Esophagus mucosa (tissue), 1 donor: ENCODE data around the gene PTPRZ1. TPM values are rescaled to one million over a fixed set of nuclear protein-coding genes. Genes with fewer than 3 reads are reported as not detected.
A peak's percentile ranks its signal among the peaks of the same experiment; 100 is the strongest.

Source experiments
- ATAC-seq: fragments of 200-7000 bp; cut with Tn5 transposase; one replicate; pipeline ENCODE4 v1.9.1; 2020
- total RNA-seq: library from RNA; stranded (reverse); gene quantifications from one replicate; pipeline ENCODE4 v1.2.4, GENCODE V29; 2023
- donor health status: DM: yes; HTN: yes; CAD: no.

Gene PTPRZ1
- total RNA-seq, 1 donor from 2014 or later, result 56.2 TPM

DNA sequence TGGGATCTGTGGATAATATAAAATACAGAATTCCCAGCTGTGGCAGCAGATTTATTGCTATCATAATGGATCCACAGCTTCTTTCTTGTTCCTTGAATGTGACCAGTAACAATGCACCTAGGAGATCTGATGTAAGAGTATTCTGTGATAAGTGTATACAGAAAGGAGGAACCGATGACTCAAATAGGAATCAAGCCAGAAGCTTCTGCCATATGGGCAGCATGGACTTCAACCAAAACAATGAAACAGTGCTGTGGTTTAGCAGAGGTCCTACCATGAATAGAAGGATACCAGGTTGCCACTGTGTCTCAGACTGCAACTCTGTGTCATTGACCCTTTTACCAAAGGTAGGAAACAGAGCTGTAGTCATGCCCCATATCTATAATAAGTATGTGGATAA, 81.8 kb downstream of the PTPRZ1 start:
- peak; percentile 82 for ATAC-seq

DNA sequence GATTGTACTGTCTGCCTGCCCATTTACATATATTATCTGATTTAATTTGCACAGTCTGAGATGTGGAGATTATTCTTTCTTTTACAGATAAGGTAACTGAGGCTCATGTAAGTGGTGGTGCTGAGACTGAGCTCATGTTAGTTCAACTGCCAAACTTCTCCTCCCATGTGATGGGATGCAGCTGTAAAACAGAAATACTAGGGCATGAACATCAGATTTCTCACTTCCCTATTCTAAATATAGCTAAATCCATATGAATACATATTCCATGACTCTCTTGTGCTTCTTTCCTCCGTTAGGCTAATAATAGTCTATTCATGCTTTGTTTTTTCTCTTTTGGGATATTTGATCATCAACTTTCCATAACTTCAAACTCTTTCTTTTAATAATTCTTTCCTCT, 84.7 kb downstream of the PTPRZ1 start:
- ATAC-seq, result no peak

DNA sequence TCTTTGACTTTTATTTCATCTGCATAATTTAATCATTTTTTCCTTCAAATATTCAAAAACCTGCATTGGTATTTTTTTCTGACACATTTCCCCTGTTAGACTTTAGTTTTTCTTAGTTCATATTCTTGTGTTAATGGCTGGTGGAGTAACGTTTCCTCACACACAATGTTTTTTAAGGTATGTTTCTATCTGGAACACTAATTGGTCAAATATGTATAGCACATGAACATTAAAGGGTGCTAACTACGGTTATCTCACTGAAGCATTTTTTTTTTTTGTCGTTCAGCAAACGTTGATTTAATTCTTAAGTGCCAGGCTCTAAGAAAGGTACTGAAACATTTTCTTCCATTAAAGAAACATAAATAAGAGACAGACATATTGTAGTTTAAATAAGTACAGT, 87.7 kb downstream of the PTPRZ1 start:
- no peak for ATAC-seq

DNA sequence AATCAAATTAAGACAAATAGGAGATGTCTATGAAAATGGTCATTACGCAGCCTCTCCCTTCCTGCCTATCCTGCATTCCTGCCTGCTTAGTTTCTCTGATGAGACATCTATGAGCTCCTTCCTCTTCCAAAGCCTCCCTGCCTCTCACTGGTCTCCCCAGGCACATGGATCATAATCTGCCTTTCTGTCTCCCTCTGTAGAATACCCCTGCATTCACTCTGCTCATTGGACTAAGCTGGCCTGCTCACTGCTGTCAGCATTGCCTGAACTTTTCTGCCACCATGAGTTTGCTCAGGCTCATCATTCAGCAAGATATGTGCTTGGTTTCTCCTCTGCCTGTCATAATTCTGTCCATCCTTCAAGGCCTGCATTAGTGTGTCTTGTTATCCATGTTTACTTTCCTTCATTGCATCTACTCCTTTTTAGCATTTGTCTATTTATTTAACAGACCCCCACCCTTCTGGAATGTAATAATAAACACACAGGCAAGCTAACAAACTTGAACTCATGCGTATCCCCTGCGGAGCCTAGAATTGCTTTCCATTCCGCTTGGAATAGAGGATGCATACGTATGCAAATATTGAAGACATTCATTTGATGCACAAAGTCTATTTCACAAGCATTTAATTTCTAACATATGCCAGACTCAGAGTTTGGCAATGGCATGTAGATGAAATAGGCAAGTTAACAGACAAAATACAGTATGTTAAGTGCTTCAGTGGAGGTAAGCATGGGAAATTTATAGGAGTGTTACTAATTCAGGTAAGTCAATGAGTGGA, 88.3 kb downstream of the PTPRZ1 start:
- ATAC-seq, result peak; percentile 99

DNA sequence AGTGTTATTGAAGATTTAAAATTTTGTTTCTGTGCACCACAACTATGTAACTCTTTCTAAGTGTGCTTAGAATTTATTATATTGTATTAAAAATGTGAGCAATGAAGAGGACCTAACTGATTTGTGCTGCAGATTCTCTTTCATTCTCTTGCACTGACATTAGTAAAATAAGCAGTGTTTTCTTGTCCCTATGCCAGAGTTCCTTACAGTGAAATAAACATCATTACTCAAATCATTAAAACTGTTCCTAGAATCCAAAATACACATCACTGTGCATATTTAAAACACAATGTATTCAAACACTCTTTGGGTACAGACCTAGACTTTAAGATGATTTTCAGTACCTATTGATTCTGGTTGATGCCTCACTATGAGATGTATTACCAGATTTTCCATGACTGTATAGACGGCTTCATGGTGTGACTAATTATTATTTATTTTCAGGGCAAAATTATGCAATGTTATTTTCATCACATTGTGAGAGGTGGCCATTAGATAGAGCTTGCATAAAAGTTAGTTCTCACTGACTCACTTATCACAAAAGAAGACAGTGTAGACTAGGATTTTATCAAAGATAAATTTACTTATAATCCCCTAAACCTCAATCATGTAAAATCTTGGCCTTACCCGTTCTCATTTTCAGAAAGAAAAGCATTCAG, 93.4 kb downstream of the PTPRZ1 start:
- peak; percentile 52 for ATAC-seq

DNA sequence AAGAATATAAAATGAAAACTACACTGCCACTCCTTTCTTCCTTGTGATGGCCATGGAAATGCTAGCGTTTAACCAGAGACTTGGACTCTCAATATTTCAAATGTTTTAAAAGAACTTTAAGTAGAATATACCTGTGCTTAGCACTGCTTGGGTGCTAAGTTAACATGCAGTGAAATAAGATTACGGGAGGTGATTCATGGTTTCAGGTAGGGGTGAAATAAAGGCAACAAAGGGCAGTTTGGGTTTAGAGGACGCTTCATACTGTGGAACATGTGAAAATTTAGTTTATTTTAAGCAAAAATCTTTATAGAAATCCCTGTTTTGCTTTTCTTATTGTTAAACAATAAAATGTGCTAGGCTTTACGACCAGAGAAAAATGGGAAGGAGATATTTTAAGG, 94.0 kb downstream of the PTPRZ1 start:
- no peak for ATAC-seq

DNA sequence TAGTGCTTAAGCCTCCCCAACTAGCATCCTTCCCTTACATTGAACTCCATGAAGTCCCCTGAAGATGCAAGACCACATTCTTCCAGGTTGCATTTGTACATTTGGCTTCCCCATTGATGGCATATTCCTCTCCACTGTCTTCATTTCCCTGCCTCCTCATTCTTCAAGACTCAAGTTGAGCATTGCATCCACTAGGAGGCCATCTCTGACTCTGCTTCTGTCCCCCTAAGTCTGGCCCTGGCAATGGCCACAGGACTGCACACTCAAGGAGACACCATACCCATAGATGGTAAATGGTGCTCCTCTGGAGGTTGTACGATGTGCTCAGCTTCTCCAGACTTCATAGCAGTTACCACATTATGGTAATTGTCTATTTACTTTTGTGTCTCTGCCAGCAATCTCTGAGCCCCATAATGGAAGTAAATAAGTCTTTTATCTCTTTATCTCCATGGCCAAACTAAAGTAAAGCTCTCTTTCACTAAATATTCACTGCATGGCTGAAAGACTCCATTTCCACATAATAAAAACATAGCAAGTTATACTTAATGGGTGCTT, 112.6 kb downstream of the PTPRZ1 start:
- ATAC-seq, result no peak

DNA sequence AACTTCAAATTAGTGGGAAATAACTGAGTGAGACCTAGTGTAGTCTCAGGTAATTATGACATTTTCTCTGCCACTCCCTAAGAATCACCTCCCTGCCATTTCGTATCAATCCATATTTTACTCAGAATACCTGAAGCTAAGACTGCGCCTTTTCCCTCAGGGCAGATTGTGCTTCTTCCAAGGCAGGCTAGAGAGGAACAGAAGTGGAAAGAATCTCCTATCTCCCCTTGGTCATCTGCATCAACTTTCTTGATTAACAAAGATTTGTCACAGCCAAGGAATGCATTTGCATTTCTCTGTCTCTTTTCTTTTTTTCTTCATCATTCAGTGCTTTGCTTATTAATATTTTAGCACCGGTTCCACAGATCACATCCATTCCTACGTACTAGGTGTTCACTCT, 119.1 kb downstream of the PTPRZ1 start:
- no peak for ATAC-seq

DNA sequence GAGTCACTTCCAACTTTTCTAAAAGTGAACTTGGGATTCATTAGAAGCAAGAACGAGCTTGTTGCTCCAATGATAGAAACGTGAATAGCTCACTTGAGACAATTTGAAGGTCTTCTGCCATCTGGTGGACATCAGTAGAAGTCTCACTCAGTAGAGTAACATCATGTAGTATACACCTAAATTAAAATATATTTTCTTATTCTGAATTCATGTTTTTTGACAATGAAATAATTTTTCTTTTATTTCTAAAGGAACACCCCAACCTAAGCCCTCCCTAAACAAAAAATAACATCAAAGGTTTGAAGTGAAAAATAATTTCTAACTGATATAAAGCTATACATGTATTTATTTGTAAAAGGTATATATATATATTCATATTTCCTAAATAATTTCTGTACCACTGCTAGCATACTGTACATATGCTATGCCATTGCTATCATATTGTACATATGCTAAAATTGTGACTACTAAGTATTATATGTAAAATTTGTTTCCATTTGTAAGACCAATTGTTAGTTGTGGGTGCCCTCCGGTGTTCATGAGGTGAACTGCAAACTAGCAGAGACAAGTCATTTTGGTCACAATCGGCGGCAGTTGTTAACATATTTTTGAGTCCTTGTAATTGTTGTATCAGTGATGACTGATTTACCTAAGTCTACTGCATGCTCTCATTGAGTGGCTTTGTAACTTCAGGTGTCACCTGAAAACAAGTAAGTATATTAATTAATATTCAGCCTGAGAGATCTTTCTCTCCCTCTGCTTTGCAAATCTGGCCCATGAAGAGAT, 121.9 kb downstream of the PTPRZ1 start:
- ATAC-seq, result peak; percentile 84

DNA sequence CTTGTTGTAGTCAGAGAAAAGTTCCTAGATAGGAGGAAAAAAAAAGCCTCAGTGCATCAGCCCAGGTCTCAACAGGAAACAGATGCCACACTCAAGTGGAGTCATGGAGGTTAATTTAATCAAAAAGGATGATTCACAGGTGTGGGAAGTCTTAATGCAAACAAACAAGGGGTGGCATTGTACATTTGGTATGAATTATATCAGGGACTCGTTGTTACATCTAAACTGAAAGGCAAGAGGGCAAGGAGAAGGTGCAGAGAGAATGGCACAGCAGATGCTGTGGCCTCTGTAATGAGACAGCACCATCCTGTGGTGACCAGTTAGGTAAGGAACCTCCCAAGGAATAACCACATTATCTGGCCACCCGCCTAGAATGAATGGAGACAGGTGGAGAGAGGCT, 133.7 kb downstream of the PTPRZ1 start:
- ATAC-seq, result peak; percentile 78

DNA sequence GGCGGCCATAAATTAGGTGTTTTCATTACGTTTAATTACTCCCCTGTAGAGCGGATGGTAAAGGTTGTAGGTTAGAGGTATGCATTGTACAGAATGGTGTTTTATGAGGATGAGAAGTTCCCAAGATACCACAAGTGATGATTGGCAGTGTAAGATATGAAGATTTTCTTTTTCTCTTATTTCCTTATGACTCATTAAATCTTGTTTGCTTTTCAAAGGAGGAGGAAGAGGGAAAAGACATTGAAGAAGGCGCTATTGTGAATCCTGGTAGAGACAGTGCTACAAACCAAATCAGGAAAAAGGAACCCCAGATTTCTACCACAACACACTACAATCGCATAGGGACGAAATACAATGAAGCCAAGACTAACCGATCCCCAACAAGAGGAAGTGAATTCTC, 137.2 kb downstream of the PTPRZ1 start:
- no peak for ATAC-seq

DNA sequence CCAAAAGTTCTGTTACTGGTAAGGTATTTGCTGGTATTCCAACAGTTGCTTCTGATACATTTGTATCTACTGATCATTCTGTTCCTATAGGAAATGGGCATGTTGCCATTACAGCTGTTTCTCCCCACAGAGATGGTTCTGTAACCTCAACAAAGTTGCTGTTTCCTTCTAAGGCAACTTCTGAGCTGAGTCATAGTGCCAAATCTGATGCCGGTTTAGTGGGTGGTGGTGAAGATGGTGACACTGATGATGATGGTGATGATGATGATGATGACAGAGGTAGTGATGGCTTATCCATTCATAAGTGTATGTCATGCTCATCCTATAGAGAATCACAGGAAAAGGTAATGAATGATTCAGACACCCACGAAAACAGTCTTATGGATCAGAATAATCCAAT, 140.1 kb downstream of the PTPRZ1 start:
- ATAC-seq, result no peak

DNA sequence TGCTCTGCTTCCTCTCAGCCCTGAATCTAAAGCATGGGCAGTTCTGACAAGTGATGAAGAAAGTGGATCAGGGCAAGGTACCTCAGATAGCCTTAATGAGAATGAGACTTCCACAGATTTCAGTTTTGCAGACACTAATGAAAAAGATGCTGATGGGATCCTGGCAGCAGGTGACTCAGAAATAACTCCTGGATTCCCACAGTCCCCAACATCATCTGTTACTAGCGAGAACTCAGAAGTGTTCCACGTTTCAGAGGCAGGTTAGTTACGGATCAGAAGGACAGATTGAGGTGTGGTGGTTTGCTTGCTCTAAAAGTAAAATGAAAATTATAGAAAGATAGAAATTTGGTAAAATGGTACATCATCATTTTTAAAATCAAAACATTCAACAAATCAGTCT, 140.7 kb downstream of the PTPRZ1 start:
- ATAC-seq, result no peak

DNA sequence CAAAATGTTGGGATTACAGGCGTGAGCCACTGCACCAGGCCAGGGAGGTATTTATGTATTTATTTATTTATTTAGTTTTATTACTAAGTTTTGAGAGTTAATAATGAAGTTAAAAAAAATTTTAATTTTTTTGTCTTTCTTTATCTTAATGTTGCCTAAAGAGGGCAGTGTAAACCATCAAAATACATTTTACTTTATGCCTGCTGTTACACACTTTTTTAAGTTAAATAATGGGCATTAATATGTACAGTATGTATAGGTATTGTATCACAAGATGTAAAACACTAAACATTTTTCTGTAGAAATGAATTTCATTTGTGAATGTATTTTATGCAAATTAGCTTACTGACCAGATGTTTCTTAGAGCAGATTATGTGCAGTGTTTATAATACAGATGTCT, 141.7 kb downstream of the PTPRZ1 start:
- no peak for ATAC-seq

DNA sequence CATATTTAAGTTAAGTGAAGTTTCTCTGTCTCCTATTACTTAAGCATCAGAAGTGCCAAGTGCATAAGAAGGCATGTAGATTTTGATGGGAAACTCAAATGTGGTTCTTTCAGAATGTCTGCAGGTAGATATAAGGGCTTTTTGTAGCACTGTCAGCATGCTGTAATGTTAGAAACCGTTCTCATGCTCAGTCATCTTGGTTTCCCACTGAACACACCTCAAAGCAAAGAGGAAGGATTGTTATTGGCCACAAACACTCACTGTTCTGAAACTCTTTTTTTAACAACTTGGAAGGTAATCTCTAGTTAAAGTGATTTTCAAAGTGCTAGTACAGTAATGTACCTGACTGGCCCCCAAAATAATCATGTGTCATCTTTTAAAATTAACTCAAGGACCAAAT, 145.1 kb downstream of the PTPRZ1 start:
- ATAC-seq, result no peak

DNA sequence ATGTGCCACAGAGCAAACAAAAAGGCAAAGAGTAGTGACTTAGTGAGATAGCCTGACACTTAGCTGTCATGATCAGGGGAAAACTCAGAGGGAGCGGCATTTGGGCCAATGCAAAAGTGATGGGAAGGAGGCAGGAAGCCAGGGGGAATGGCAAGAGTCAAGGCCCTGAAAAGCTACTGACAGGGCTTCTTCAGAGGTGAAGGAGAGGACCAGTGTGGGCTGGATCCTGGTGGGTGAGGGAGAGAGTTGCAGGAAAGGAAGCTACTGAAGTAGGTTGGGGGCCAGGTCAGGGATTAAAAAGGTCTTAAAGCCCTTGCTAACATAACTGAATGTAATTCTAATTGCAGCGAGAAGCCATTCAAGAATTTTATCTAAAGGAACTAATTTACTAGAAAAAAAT, 154.1 kb downstream of the PTPRZ1 start:
- no peak for ATAC-seq

DNA sequence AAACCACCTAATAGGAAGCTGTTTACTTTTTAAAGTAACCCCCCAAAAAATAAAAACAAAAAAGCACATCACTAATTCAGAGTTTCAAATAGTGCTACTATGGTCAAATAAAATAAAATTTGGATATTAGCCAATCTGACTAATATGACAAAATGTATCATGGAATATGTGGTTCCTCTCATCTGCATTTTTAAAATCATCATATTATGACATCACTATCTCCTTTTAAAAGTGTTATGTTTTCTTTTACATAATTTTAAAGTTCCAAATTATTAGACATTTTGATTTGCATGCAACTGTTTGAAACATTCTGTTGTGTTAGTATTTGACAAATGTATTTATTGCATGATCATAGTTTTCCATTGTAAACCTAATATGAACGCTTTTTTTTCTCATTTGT, 160.7 kb downstream of the PTPRZ1 start:
- no peak for ATAC-seq

DNA sequence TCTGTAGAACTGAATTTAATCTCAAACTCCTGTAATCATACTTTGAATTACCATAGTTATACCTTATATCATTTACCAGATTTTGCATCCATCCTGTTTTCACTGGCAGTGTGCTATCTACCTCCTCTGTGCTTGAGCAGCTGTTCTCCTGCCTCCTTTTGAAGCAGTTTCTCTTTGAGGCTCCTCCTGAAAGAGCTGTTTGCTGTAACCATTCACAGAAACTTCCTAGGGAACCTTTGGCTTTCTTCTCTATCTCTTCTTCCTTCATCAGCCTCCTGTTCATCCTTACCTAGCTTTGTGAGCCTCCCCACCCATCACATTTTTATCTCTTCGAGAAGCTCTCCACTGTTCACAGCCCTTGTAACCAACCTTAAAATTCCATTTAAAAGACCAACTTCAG, 162.9 kb downstream of the PTPRZ1 start:
- no peak for ATAC-seq

DNA sequence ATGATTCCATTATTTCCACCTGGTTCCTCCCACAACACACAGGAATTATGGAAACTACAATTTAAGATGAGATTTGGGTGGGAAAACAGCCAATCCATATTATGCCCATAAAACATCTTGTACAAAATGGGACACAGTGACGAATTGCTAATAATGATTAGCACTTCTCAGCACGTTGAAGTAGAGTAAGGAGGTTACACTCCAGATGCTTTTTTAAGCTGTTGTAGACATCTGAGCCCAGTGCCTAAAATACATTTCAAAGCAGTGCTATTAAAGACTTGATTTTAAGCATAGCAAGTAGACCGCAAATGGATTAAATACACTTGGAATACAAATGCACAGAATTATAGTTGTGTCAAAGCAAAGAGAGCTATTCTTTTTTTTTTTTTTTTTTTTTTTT, 165.2 kb downstream of the PTPRZ1 start:
- no peak for ATAC-seq

DNA sequence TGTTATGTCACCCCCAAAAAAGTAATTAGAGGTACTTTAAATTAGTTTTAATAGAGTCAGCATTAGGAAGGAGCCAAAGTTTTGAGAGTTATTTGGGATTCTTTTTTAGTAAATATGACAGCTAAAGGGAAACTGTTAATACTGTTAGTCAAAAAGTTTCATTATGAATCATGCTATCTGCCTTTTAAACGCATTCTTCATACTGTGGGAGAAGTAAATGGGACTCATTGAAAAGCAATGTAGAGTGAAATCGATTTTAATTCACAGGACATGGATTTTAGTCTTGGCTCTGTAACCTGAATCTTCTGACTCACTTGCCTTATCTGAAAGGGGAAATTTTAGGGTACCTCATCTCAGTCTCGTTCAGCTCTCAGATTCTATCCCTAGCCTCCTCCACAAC, 165.9 kb downstream of the PTPRZ1 start:
- ATAC-seq, result no peak

DNA sequence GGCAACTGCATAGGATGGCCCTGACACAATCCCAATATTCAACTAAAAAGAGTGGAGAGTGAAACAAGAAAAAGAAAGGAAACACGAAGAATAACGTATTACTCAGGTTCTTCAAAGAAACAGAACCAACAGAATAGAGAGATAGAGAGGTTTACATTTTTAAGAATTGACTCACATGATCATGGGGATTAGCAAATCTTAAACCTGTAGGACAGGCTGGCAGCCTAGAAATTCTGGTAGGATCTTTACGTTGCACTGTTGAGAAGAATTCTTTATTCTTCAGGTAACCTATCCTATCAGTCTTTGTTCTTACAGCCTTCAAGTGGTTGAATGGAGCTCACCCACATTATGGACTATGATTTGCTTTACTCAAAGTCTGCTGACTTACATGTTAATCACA, 167.2 kb downstream of the PTPRZ1 start:
- peak; percentile 88 for ATAC-seq

DNA sequence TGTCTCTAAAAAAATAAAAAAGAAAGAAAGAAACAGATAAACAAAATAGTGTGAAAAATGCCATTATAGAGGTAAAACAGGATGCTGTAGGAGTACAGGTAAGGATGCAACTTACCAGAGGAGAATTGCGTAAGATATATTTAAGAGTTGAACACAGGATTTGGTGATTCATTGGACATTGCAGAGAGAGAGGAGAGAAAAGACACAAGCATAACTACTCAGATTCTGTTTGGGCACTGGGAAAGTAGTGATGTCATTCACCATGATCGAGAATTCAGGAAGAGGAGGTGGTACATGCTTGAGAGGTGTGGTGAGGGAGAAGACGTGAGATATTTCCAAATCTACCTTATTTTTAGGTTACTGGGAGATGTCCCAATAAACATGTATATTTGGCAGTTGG, 173.4 kb downstream of the PTPRZ1 start:
- no peak for ATAC-seq

DNA sequence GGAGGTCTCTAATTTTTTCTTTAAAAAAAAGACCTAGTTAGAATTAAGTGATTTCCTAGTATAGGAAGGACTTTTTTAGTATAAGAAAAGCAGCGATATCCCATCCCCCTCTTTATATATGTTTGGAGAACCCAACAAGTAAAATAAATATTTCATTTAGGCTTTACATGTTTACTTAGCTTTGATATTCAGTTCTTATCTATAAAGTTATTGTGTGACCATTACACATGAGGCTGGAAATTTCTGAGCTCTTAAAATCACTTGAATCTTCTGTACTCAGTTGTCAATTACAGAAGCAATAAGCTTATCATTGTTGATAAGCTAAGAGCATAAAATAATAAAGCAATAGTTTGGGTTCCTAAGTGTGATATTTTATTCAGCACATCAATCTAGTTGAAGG, 181.4 kb downstream of the PTPRZ1 start:
- no peak for ATAC-seq
